Activated T-helper 2 cell treated with anti-CD3 and anti-CD28 coated beads, Interferon-gamma antibody, Interleukin-2, Interleukin-4, amounts not matched to agents 10 μg/mL and 5 μg/mL and 100 μg/mL, durations not matched to agents 14 hours and 24 hours and 36 hours (primary cell): ENCODE measurements around the gene RPL7A. TPM values are rescaled to one million over a fixed set of nuclear protein-coding genes. Genes with fewer than 3 reads are reported as not detected.

Experiments used
- DNase-seq: peaks from one replicate; pipeline ENCODE4 v3.0.0; 2021; ENCODE audit warnings: low spot score
- H3K27ac Mint-ChIP-seq: one replicate; pipeline ENCODE4 v1.8.0; 2021; ENCODE audit warnings: mixed read lengths
- H3K27me3 Mint-ChIP-seq: one replicate; pipeline ENCODE4 v1.8.0; 2021; ENCODE audit warnings: low read depth, mixed read lengths
- H3K36me3 Mint-ChIP-seq: one replicate; pipeline ENCODE4 v1.8.0; 2021; ENCODE audit warnings: low read depth, mixed read lengths
- H3K4me1 Mint-ChIP-seq: one replicate; pipeline ENCODE4 v1.8.0; 2021; ENCODE audit warnings: low read depth, mixed read lengths
- H3K4me3 Mint-ChIP-seq: one replicate; pipeline ENCODE4 v1.8.0; 2021; ENCODE audit warnings: low read depth, mild to moderate bottlenecking, moderate library complexity, mixed read lengths
- H3K9me3 Mint-ChIP-seq: one replicate; pipeline ENCODE4 v1.8.0; 2021; ENCODE audit warnings: mixed read lengths
- intact Hi-C: fragments of 100-400 bp; cut with micrococcal nuclease; formaldehyde crosslinking; loops from one replicate; pipeline ENCODE4 v1.15.1; 2023
- total RNA-seq: library from RNA; stranded (reverse); gene quantifications from 2 replicates; pipeline ENCODE4 v1.2.3, GENCODE V29; 2022

Gene RPL7A
- total RNA-seq, 1 donor from 2014 or later = 2,588 TPM

GRCh38 chr9:133394687-133395271, 46.8 kb downstream of the RPL7A start:
- H3K4me3 Mint-ChIP-seq = no peak overlapping the region
- intact Hi-C loops = no loop called here
- no peaks in the 10 kb centered on the region for H3K27me3 Mint-ChIP-seq
- H3K4me1 Mint-ChIP-seq = no peaks in the 10 kb centered on the region
- H3K27ac Mint-ChIP-seq = no peak overlapping the region
- no peak for DNase-seq
- no peaks in the 10 kb centered on the region for H3K36me3 Mint-ChIP-seq
- no peaks in the 10 kb centered on the region for H3K9me3 Mint-ChIP-seq

- Mint-ChIP-seq H3K27me3 (no peaks in the 10 kb centered on the region), H3K27ac (no peak overlapping the region), H3K4me1 (no peaks in the 10 kb centered on the region), H3K4me3 (no peak overlapping the region), H3K36me3 (no peaks in the 10 kb centered on the region), H3K9me3 (no peaks in the 10 kb centered on the region)
- intact Hi-C loops = no loop called here
- no peak for DNase-seq
Observed at GRCh38 chr9:133396952-133397351, 48.9 kb downstream of the RPL7A start.

GRCh38 chr9:133397370-133397769, 49.4 kb downstream of the RPL7A start:
- Mint-ChIP-seq H3K27me3 (no peaks in the 10 kb centered on the region), H3K36me3 (no peaks in the 10 kb centered on the region), H3K4me1 (no peaks in the 10 kb centered on the region), H3K27ac (no peak overlapping the region), H3K4me3 (no peak overlapping the region), H3K9me3 (no peaks in the 10 kb centered on the region)
- intact Hi-C loops = no loop called here
- no peak for DNase-seq

GRCh38 chr9:133397895-133398294, 49.9 kb downstream of the RPL7A start:
- Mint-ChIP-seq H3K27me3 (no peaks in the 10 kb centered on the region), H3K4me3 (no peak overlapping the region), H3K9me3 (no peaks in the 10 kb centered on the region), H3K36me3 (no peaks in the 10 kb centered on the region), H3K27ac (no peak overlapping the region), H3K4me1 (no peaks in the 10 kb centered on the region)
- no peak for DNase-seq
- intact Hi-C loops = no loop called here

- H3K4me3 Mint-ChIP-seq = no peak overlapping the region
- H3K9me3 Mint-ChIP-seq = no peaks in the 10 kb centered on the region
- no peak overlapping the region for H3K27ac Mint-ChIP-seq
- peaks cover 8% of the 10 kb centered on the region for H3K36me3 Mint-ChIP-seq
- H3K4me1 Mint-ChIP-seq = no peaks in the 10 kb centered on the region
- no peak for DNase-seq
- intact Hi-C loops = no loop called here
- H3K27me3 Mint-ChIP-seq = no peaks in the 10 kb centered on the region
Observed at GRCh38 chr9:133400292-133400691, 52.3 kb downstream of the RPL7A start.

Other genes starting within 250 kb of the RPL7A start
- gene RALGDS, start 227.0 kb upstream of the RPL7A start, total RNA-seq = 78.8 and 85.8 TPM in 2 replicates
- 6.8 and 7.4 TPM in 2 replicates for gene GBGT1, start 184.3 kb upstream of the RPL7A start, total RNA-seq
- gene OBP2B, start 139.0 kb upstream of the RPL7A start, total RNA-seq = not detected in 2 replicates
- gene ABO, start 73.0 kb upstream of the RPL7A start, total RNA-seq = 0.14 and 0.30 TPM in 2 replicates
- 23.0 and 24.4 TPM in 2 replicates for gene SURF6, start 12.0 kb upstream of the RPL7A start, total RNA-seq
- 35.2 and 36.4 TPM in 2 replicates for gene MED22, start 87 bp upstream of the RPL7A start, total RNA-seq
- gene SURF1, start 8.3 kb downstream of the RPL7A start, total RNA-seq = 32.4 and 33.0 TPM in 2 replicates
- 16.9 and 22.1 TPM in 2 replicates for gene SURF2, start 8.3 kb downstream of the RPL7A start, total RNA-seq
- 388 and 393 TPM in 2 replicates for gene SURF4, start 27.8 kb downstream of the RPL7A start, total RNA-seq
- gene STKLD1, start 28.1 kb downstream of the RPL7A start, total RNA-seq = 0.87 and 1.0 TPM in 2 replicates
- gene REXO4, start 69.8 kb downstream of the RPL7A start, total RNA-seq = 31.7 and 32.8 TPM in 2 replicates
- 1.5 and 1.6 TPM in 2 replicates for gene ADAMTS13, start 74.1 kb downstream of the RPL7A start, total RNA-seq
- 0.46 TPM in 2 replicates for gene CACFD1, start 111.8 kb downstream of the RPL7A start, total RNA-seq
- gene SLC2A6, start 130.9 kb downstream of the RPL7A start, total RNA-seq = 6.1 and 6.5 TPM in 2 replicates
- not detected in 2 replicates for gene MYMK, start 176.7 kb downstream of the RPL7A start, total RNA-seq
- not detected in 2 replicates for gene ADAMTSL2, start 186.5 kb downstream of the RPL7A start, total RNA-seq